GM23338 (cell line): Measurements from ENCODE around the gene CELA3B. TPM values are rescaled to one million over a fixed set of nuclear protein-coding genes. Genes with fewer than 3 reads are reported as not detected.

Experiments
- ATAC-seq: fragments of 200-7000 bp; cut with Tn5 transposase; 3 replicates; pipeline ENCODE4 v1.9.1; 2020
- DNase-seq: peaks from one replicate; pipeline ENCODE4 v3.0.0-alpha.2; 2015; ENCODE audit warnings: low spot score
- H2AFZ ChIP-seq: fragments of 200-600 bp; sonication (generic); 2 replicates; pipeline ENCODE4 v1.8.0; 2016; ENCODE audit warnings: antibody characterized with exemption, mild to moderate bottlenecking, moderate library complexity
- H3F3A ChIP-seq: fragments of 200-600 bp; sonication (generic); replicated peaks from 2 replicates; pipeline ENCODE4 v1.8.0; 2017; ENCODE audit warnings: antibody characterized with exemption, mixed run types, low read depth
- H3K27ac ChIP-seq: fragments of 200-600 bp; sonication (generic); 2 replicates; pipeline ENCODE4 v1.6.1; 2016; ENCODE audit warnings: low read depth
- H3K27me3 ChIP-seq: fragments of 200-600 bp; sonication (generic); 2 replicates; pipeline ENCODE4 v1.8.0; 2016; ENCODE audit warnings: mild to moderate bottlenecking, mixed run types, moderate library complexity; ENCODE audit not compliant: insufficient read depth
- H3K36me3 ChIP-seq: fragments of 200-600 bp; sonication (generic); 2 replicates; pipeline ENCODE4 v1.8.0; 2016; ENCODE audit warnings: mild to moderate bottlenecking; ENCODE audit not compliant: insufficient read depth
- H3K4me1 ChIP-seq: fragments of 200-600 bp; sonication (generic); 2 replicates; pipeline ENCODE4 v1.8.0; 2016; ENCODE audit warnings: mild to moderate bottlenecking, moderate library complexity; ENCODE audit not compliant: insufficient read depth
- H3K4me2 ChIP-seq: fragments of 200-600 bp; sonication (generic); 2 replicates; pipeline ENCODE4 v1.7.1; 2017; ENCODE audit warnings: mixed run types
- H3K4me3 ChIP-seq: fragments of 200-600 bp; sonication (generic); 2 replicates; pipeline ENCODE4 v1.6.1; 2016; ENCODE audit warnings: mixed run types
- H3K79me2 ChIP-seq: fragments of 200-600 bp; sonication (generic); replicated peaks from 2 replicates; pipeline ENCODE4 v1.8.0; 2017; ENCODE audit warnings: mild to moderate bottlenecking; ENCODE audit not compliant: insufficient read depth
- H3K9me2 ChIP-seq: fragments of 200-600 bp; sonication (generic); 2 replicates; pipeline ENCODE4 v1.8.0; 2017; ENCODE audit not compliant: insufficient read depth
- H4K20me1 ChIP-seq: fragments of 200-600 bp; sonication (generic); replicated peaks from 2 replicates; pipeline ENCODE4 v1.8.0; 2017; ENCODE audit warnings: mild to moderate bottlenecking; ENCODE audit not compliant: insufficient read depth
- H3K27ac Mint-ChIP-seq: 2 replicates; pipeline ENCODE4 v1.8.0; 2020; ENCODE audit warnings: inconsistent platforms, mild to moderate bottlenecking, moderate library complexity, mixed read lengths
- H3K27me3 Mint-ChIP-seq: 3 replicates; pipeline ENCODE4 v1.8.0; 2022; ENCODE audit warnings: low read depth, mild to moderate bottlenecking, moderate library complexity, mixed read lengths, inconsistent platforms; ENCODE audit not compliant: insufficient read depth, poor library complexity
- H3K36me3 Mint-ChIP-seq: 3 replicates; pipeline ENCODE4 v1.8.0; 2021; ENCODE audit warnings: low read depth, mild to moderate bottlenecking, inconsistent platforms, moderate library complexity, mixed read lengths
- H3K4me1 Mint-ChIP-seq: 3 replicates; pipeline ENCODE4 v1.8.0; 2020; ENCODE audit warnings: mild to moderate bottlenecking, inconsistent platforms, mixed read lengths
- H3K4me3 Mint-ChIP-seq: 3 replicates; pipeline ENCODE4 v1.8.0; 2021; ENCODE audit warnings: moderate library complexity, mild to moderate bottlenecking, inconsistent platforms, mixed read lengths
- H3K9me3 Mint-ChIP-seq: 3 replicates; pipeline ENCODE4 v1.8.0; 2020; ENCODE audit warnings: moderate library complexity, mild to moderate bottlenecking, inconsistent platforms, mixed read lengths
- JUNB ChIP-seq: IDR thresholded peaks from one replicate; pipeline ENCODE4 v1.6.1; 2016; ENCODE audit warnings: antibody characterized with exemption; ENCODE audit not compliant: unreplicated experiment
- NANOG ChIP-seq: IDR thresholded peaks from 2 replicates; pipeline ENCODE4 v1.6.1; 2016; ENCODE audit warnings: antibody characterized with exemption, borderline replicate concordance
- POLR2AphosphoS5 ChIP-seq: IDR thresholded peaks from 2 replicates; pipeline ENCODE4 v1.6.1; 2016; ENCODE audit warnings: antibody characterized with exemption, low read depth
- ZNF114 ChIP-seq: fragments of 250-450 bp; sonication (Bioruptor Pico); IDR thresholded peaks from 2 replicates; pipeline ENCODE4 v1.5.0; 2020; ENCODE audit warnings: mild to moderate bottlenecking, moderate library complexity
- polyA plus RNA-seq: library from polyadenylated mRNA; unstranded; fragments of >200 nt; fragmentation: Nextera tagmentation; extraction: Ambion mirVana; gene quantifications from 2 replicates; pipeline ENCODE4 v1.2.1, GENCODE V29; 2016
- total RNA-seq: library from RNA; depleted of rRNA; stranded (reverse); fragments of >200 nt; shearing (Covaris generic); gene quantifications from 2 replicates; pipeline ENCODE4 v1.2.3, GENCODE V29; 2014
- TF ChIP-seq, protein P1 (sequence below): fragments of 250-450 bp; sonication (Bioruptor Pico); IDR thresholded peaks from 2 replicates; pipeline ENCODE4 v1.5.0; 2020; ENCODE audit warnings: mild to moderate bottlenecking, moderate library complexity
- TF ChIP-seq, protein P2 (sequence below): IDR thresholded peaks from 2 replicates; pipeline ENCODE4 v1.6.1; 2016; ENCODE audit warnings: antibody characterized with exemption
- TF ChIP-seq, protein P3 (sequence below), 2 experiments: fragments of 200-600 bp in 1 of 2; sonication (generic) in 1 of 2; conservative IDR thresholded peaks; 2 replicates each; pipeline versions ENCODE4 v1.5.1 to v1.6.1; 2016 to 2017; ENCODE audit warnings: antibody characterized with exemption in 2 of 2, low read depth in 2 of 2, mild to moderate bottlenecking in 2 of 2, moderate library complexity in 1 of 2

CELA3B gene
- total and polyA plus RNA-seq, 2 experiments from 2014 or later = not detected

DNA sequence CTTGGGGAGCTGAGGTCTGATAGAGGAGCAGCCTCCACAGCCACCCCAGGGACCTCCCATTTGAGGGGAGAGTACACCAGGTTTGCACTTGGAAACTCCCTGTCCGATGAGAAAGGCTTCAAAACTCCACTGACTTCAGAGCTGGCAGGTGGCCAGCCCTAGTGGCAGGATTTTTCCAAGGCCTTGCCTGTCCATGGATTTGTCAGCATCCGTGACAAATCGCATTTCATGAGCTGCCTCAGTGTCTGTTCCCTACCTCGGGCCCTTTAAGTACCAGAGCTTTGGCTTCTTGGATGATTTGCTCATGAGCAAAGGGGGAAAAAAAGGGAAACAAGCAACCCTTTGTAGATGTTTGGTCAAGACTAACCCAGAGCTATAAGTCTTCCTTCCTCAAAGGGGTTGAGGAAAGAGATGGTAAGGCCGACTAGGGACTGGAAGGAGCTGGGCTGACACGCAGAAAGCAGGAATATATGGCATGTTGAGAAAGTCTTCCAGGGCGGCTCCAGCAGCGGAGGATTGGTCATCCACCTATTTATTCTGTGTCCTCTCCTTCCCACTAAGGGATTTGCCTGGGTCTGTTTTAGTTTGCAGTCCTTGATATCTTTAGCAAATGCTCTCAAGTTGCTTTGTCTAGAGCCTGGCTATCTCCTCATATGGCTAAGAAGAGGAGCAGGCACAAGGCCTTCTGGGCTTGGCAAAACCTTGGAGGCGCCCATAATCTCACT is 37.0 kb upstream of the CELA3B start (continued):
- TF ChIP-seq, protein P1, sequence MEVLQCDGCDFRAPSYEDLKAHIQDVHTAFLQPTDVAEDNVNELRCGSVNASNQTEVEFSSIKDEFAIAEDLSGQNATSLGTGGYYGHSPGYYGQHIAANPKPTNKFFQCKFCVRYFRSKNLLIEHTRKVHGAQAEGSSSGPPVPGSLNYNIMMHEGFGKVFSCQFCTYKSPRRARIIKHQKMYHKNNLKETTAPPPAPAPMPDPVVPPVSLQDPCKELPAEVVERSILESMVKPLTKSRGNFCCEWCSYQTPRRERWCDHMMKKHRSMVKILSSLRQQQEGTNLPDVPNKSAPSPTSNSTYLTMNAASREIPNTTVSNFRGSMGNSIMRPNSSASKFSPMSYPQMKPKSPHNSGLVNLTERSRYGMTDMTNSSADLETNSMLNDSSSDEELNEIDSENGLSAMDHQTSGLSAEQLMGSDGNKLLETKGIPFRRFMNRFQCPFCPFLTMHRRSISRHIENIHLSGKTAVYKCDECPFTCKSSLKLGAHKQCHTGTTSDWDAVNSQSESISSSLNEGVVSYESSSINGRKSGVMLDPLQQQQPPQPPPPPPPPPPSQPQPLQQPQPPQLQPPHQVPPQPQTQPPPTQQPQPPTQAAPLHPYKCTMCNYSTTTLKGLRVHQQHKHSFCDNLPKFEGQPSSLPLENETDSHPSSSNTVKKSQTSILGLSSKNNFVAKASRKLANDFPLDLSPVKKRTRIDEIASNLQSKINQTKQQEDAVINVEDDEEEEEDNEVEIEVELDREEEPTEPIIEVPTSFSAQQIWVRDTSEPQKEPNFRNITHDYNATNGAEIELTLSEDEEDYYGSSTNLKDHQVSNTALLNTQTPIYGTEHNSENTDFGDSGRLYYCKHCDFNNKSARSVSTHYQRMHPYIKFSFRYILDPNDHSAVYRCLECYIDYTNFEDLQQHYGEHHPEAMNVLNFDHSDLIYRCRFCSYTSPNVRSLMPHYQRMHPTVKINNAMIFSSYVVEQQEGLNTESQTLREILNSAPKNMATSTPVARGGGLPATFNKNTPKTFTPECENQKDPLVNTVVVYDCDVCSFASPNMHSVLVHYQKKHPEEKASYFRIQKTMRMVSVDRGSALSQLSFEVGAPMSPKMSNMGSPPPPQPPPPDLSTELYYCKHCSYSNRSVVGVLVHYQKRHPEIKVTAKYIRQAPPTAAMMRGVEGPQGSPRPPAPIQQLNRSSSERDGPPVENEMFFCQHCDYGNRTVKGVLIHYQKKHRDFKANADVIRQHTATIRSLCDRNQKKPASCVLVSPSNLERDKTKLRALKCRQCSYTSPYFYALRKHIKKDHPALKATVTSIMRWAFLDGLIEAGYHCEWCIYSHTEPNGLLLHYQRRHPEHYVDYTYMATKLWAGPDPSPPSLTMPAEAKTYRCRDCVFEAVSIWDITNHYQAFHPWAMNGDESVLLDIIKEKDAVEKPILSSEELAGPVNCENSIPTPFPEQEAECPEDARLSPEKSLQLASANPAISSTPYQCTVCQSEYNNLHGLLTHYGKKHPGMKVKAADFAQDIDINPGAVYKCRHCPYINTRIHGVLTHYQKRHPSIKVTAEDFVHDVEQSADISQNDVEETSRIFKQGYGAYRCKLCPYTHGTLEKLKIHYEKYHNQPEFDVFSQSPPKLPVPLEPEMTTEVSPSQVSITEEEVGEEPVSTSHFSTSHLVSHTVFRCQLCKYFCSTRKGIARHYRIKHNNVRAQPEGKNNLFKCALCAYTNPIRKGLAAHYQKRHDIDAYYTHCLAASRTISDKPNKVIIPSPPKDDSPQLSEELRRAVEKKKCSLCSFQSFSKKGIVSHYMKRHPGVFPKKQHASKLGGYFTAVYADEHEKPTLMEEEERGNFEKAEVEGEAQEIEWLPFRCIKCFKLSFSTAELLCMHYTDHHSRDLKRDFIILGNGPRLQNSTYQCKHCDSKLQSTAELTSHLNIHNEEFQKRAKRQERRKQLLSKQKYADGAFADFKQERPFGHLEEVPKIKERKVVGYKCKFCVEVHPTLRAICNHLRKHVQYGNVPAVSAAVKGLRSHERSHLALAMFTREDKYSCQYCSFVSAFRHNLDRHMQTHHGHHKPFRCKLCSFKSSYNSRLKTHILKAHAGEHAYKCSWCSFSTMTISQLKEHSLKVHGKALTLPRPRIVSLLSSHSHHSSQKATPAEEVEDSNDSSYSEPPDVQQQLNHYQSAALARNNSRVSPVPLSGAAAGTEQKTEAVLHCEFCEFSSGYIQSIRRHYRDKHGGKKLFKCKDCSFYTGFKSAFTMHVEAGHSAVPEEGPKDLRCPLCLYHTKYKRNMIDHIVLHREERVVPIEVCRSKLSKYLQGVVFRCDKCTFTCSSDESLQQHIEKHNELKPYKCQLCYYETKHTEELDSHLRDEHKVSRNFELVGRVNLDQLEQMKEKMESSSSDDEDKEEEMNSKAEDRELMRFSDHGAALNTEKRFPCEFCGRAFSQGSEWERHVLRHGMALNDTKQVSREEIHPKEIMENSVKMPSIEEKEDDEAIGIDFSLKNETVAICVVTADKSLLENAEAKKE = no peak
- no peak for TF ChIP-seq NANOG

DNA sequence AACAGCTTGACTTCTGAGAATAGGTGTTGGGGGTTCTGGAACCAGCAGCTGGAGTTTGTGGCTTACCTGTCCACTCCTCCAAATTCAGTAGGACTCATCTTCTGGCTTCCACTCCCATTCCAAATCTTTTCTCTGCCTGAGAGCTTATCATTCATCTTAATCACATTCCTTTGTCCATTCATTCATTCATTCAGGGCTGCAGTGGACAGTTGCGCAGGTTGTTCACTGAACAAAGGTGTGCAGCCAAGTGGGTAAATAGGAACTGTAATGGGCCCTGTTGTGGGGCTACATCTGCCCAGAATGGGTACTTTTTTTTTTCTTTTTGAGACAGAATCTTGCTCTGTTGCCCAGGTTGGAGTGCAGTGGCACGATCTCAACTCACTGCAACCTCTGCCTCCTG is 36.3 kb upstream of the CELA3B start:
- Histone ChIP-seq H3F3A (peaks cover 14% of the 10 kb centered on the region), H3K4me1 (peaks cover 17% of the 10 kb centered on the region), H4K20me1 (no peaks in the 10 kb centered on the region), H3K4me3 (no peak overlapping the region), H3K27ac (no peak overlapping the region), H2AFZ (no peak overlapping the region), H3K4me2 (no peak overlapping the region), H3K36me3 (no peaks in the 10 kb centered on the region), H3K9me2 (no peaks in the 10 kb centered on the region), H3K79me2 (peaks cover 7% of the 10 kb centered on the region), H3K27me3 (no peaks in the 10 kb centered on the region)
- peaks cover 14% of the 10 kb centered on the region for H3K27me3 Mint-ChIP-seq
- H3K9me3 Mint-ChIP-seq = no peaks in the 10 kb centered on the region
- TF ChIP-seq NANOG (no peak), ZNF114 (CRISPR knock-in tag) (no peak)
- DNase-seq (no peak), ATAC-seq (no peak)
- H3K4me3 Mint-ChIP-seq = no peak overlapping the region
- H3K27ac Mint-ChIP-seq = no peak overlapping the region
- peaks cover 39% of the 10 kb centered on the region for H3K4me1 Mint-ChIP-seq
- no peaks in the 10 kb centered on the region for H3K36me3 Mint-ChIP-seq

DNA sequence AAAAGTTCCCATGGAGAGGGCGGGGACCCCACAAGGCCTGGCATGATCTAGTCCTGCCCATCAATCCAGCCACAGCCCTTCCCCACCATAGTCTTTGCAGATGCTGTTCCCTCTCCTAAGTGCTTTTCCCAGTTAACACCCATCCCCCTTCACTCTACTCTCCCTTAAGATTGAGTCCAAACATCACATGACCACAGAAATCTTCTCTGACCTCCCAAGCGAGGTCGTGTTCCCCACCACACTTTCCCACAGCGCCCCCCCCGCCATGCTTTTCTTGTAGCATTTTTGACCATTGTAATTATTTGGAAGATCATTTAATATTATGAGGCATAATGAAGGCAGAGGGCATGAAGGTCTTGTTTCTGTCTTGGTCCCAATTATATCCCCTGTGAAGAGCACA is 35.5 kb upstream of the CELA3B start:
- no peaks in the 10 kb centered on the region for H3K36me3 ChIP-seq
- no peaks in the 10 kb centered on the region for H3K36me3 Mint-ChIP-seq
- no peak for ATAC-seq
- H3K9me2 ChIP-seq = no peaks in the 10 kb centered on the region
- H4K20me1 ChIP-seq = no peaks in the 10 kb centered on the region
- no peak for DNase-seq
- H3F3A ChIP-seq = peaks cover 15% of the 10 kb centered on the region
- no peak overlapping the region for H3K27ac Mint-ChIP-seq
- TF ChIP-seq POLR2AphosphoS5 (no peak), ZNF114 (CRISPR knock-in tag) (no peak), JUNB (no peak)
- TF ChIP-seq, protein P2, sequence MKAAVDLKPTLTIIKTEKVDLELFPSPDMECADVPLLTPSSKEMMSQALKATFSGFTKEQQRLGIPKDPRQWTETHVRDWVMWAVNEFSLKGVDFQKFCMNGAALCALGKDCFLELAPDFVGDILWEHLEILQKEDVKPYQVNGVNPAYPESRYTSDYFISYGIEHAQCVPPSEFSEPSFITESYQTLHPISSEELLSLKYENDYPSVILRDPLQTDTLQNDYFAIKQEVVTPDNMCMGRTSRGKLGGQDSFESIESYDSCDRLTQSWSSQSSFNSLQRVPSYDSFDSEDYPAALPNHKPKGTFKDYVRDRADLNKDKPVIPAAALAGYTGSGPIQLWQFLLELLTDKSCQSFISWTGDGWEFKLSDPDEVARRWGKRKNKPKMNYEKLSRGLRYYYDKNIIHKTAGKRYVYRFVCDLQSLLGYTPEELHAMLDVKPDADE = no peak
- TF ChIP-seq, protein P3, sequence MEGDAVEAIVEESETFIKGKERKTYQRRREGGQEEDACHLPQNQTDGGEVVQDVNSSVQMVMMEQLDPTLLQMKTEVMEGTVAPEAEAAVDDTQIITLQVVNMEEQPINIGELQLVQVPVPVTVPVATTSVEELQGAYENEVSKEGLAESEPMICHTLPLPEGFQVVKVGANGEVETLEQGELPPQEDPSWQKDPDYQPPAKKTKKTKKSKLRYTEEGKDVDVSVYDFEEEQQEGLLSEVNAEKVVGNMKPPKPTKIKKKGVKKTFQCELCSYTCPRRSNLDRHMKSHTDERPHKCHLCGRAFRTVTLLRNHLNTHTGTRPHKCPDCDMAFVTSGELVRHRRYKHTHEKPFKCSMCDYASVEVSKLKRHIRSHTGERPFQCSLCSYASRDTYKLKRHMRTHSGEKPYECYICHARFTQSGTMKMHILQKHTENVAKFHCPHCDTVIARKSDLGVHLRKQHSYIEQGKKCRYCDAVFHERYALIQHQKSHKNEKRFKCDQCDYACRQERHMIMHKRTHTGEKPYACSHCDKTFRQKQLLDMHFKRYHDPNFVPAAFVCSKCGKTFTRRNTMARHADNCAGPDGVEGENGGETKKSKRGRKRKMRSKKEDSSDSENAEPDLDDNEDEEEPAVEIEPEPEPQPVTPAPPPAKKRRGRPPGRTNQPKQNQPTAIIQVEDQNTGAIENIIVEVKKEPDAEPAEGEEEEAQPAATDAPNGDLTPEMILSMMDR (conservative IDR thresholded peaks at IDR 0.05; ENCODE audit: low read depth in 2 of 2) = no peak
- H3K9me3 Mint-ChIP-seq = no peaks in the 10 kb centered on the region
- H3K27ac ChIP-seq = no peak overlapping the region
- H3K4me3 ChIP-seq = no peak overlapping the region
- peaks cover 2% of the 10 kb centered on the region; the same call in 1 of the 2 replicates for H3K79me2 ChIP-seq
- no peak overlapping the region for H3K4me2 ChIP-seq
- H3K27me3 Mint-ChIP-seq = peaks cover 10% of the 10 kb centered on the region
- no peak overlapping the region for H3K4me3 Mint-ChIP-seq
- no peak overlapping the region for H2AFZ ChIP-seq
- peaks cover 30% of the 10 kb centered on the region for H3K4me1 Mint-ChIP-seq
- H3K4me1 ChIP-seq = peaks cover 16% of the 10 kb centered on the region
- no peaks in the 10 kb centered on the region for H3K27me3 ChIP-seq
